ENCODE data around the gene TNPO3. TPM values are rescaled to one million over a fixed set of nuclear protein-coding genes. Genes with fewer than 3 reads are reported as not detected.
"Not testable (repeated sequence)": the region's sequence is repeated elsewhere in the genome, so short reads cannot be mapped to it uniquely, and the experiment has no call there.

TNPO3 gene
- polyA plus RNA-seq, 10 donors = 26.1 to 34.7 (median 29.1) TPM

DNA sequence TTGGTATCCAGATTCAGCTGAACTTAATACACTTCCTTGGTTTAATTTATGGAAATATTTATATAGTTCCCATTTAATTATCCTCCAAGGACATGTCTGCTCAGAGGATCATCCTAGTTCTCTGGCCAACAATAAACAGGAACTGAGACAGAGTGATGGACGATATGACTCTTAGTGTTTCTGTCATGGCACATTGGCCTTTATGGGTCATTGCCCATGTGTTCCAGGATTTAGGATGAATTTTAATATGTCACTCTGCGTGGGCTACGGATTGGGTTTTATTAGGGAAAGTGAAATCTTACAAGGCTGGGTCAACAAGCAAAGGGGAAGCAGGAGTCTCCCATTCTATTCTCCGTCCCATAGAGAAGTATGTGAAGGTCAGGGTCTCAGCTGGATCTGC is 18.8 kb upstream of the TNPO3 start:
- DNase-seq = no peak

DNA sequence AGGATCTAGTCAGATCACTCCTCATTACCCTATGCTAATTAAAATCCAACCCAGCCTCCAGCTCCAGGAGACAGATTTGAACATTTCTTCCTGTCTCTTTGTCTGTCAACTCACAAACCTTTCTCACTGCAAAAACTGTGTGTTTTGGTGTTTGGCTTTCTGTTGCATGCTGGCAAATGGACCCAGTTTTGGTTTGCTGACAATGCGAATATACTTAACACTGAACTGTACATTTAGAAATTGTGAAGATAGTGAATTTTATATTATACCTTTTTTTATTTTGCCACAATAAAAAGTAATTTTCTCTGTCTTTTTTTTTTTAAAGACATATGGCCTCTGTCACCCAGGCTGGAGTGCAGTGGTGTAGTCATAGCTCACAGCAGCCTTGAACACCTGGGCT is 18.3 kb upstream of the TNPO3 start:
- no peak for DNase-seq

DNA sequence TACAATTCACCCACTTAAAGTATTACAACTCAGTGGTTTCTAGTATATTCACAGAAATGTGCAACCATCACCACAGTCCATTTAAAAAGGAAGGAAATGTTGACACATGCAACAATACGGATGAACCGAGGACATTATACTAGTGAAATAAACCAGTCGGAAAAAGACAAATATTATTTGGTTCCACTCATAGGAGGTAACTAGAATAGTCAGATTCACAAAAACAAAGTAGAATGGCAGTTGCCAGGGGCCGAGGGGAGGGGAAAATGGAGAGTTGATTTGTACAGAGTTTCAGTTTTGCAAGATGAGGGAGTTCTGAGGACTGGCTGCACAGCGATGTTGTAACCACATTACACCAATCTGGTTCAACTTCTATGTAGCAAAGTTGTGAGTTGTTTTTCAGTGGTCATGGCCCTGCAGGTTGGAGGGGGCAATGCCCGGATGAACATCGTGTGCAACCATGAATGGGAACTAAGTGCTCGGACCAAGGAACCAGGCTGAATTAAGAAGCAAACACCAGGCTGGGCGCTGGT is 17.6 kb upstream of the TNPO3 start:
- DNase-seq = no peak

- no peak for DNase-seq
Measured at GRCh38 chr7:129069021-129069420, 14.1 kb upstream of the TNPO3 start.

DNA sequence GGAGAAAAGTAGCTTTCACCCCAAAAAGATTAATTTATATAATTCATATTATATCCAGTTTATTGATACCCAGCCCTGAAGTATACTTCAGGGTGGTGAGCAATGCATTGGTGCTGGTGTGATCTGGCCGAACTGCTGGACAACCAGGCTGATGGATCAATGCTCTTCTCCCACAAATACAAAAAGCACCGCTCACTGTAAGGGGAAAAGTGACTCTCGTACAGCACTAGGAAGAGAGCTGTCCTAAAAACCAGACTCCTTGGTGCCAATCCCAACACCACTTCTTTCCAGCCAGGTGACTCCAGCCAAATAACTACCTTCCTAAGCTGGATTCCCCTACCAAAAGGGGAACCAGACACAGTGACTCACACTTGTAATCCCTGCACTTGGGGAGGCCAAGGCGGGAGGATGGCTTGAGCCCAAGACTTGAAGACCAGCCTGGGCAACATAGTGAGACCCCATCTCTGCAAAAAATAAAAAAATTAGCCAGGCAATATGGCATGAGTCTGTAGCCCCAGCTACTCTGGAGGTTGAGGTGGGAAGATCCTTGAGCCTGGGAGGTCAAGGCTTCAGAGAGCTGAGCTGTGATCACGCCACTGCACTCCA is 13.1 kb upstream of the TNPO3 start:
- no peak for DNase-seq

- not testable (repeated sequence) for DNase-seq
Measured at GRCh38 chr7:129067132-129067561, 12.2 kb upstream of the TNPO3 start.

- peak in 1 of 3 donors; percentile 34 for DNase-seq
Measured at GRCh38 chr7:129066290-129067131, 11.6 kb upstream of the TNPO3 start.

DNA sequence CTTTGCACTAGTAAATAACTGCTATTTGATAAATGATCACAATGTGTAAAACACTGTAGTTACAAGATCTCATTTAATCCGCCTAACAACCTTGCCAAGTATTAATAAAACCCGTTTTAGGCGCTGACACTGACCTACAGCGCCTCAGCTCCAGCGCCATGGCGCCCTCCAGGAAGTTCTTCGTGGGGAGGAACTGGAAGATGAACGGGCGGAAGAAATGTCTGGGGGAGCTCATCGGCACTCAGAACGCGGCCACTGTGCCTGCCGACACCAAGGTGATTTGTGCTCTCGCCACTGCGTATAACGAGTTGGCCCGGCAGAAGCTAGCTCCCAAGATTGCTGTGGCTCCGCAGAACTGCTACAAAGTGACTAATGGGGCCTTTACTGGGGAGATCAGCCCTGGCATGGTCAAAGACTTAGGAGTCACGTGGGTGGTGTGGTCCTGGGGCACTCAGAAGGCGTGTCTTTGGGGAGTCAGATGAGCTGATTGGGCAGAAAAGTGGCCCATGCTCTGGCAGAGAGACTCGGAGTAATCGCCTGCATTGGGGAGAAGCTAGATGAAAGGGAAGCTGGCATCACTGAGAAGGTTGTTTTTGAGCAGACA is 1.1 kb upstream of the TNPO3 start:
- peak in 1 of 3 donors; percentile 8 for DNase-seq

DNA sequence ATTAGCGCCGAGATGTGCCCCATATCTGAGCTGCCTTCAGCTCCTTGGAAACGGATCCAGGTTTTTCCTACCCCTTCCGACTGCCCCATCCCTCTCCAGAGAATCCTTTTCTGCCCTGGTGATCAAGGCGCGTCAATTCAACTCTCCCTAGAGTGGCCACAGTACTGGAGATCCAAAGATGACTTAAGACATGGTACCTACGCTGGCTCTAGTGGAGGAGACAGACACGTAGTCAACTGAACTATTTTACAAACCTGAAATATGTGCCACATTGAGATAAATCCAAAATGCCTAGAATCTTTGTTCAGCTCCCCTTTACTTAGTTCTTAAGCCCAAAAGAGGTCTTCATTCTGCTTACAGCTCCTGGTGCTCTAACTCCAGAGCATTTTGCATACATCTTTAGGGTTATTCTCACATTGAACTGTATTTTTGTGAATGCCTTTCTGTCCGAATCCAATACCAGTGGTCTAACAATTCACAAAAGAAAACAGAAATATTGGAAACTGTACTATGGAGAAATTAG is 444 bp upstream of the TNPO3 start:
- no peak for DNase-seq

DNA sequence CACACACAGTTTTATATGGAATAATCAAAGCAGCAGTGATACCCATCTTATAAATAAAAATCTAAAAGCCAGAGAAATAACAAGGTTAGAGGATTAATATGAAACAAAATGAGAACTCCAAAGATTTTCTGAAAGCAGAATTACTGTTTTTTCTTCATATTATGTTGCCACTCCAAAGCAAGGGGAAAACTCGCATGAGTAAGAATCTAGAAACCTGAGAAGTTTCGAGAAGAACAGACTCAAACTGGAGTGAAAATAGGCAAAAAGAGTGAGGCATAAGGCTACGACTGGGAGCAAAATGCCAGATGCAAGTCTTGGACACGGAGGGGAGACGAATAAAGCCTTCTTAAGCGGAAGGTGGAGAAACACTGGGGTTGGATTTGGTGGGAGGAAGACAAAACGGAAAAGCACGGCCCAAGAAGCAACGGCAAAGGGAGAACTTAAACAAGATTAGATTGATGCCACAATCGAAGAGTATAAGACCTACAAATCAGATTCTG is 923 bp downstream of the TNPO3 start:
- no peak for DNase-seq

DNA sequence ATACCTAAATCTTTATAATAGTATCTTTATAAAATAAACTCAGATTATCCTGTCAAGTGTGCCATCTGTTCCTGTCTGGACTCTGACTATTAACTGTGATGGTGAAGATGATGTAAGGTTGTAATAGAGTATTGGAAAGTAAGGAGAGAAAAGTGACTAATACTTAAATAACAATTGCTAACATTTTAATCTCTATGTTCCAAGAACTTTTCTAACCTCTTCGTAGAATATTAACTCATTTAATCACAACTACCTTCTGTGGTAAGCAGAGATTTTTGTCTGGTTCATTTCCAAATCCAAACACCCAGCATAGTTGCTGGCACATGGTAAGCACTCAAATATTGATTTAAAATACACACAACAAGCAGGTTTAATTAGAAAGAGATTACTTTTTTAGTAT is 2.5 kb downstream of the TNPO3 start:
- no peak for DNase-seq

- DNase-seq = not testable (repeated sequence)
Measured at GRCh38 chr7:129051459-129051858, 3.5 kb downstream of the TNPO3 start.

- DNase-seq = no peak
Measured at GRCh38 chr7:129047761-129048160, 7.2 kb downstream of the TNPO3 start.

GRCh38 chr7:129045682-129046081 is 9.2 kb downstream of the TNPO3 start:
- DNase-seq = no peak

GRCh38 chr7:129043012-129043411 is 11.9 kb downstream of the TNPO3 start:
- DNase-seq = no peak

GRCh38 chr7:129041142-129042085 is 13.5 kb downstream of the TNPO3 start:
- DNase-seq = no peak

DNA sequence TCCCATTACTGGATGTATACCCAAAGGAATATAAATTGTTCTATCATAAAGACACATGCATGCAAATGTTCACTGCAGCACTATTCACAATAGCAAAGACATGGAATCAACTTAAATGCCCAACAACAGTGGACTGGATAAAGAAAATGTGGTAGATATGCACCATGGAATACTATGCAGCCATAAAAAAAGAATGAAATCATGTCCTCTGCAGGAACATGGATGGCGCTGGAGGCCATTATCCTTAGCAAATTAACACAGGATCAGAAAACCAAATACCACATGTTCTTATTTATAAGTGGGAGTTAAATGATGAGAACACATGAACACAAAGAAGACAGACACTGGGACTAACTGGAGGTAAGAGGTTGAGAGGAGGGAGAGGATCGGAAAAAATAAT is 16.4 kb downstream of the TNPO3 start:
- not testable (repeated sequence) for DNase-seq

DNA sequence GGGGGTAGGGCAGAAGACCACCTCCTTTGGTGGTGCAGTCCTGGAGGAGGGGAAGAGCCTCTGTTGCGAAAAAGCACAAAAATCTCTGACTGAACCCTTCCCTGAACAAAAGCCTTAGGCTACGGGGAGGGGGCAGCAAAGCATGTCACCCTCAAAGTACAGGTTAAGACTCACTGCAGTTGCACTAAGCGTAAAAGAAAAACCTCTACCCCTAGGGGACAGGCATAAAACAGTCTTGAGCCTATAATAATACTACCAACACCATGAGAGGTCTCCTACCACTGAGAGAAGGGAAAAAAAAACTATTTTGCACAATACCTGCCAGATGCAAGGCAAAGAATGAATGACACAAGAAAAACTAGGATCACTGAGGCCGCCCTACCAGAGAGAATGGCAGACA is 17.3 kb downstream of the TNPO3 start:
- no peak for DNase-seq

DNA sequence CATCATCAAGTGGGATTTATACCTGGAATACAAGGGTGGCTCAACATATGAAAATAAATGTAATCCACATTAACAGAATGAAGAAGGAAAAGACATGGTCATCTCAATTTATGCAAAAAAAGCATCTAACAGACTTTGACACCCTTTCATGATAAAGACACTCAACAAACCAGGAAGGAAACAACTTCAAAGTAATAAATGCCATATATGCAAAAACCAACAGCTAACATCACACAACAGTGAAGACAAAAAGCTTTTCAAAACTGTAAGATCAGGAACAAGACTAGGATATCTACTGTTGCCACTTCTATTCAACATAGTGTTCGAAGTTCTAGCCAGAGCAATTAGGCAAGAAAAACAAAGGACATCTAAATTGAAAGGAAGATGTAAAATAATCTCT is 22.9 kb downstream of the TNPO3 start:
- no peak for DNase-seq

DNA sequence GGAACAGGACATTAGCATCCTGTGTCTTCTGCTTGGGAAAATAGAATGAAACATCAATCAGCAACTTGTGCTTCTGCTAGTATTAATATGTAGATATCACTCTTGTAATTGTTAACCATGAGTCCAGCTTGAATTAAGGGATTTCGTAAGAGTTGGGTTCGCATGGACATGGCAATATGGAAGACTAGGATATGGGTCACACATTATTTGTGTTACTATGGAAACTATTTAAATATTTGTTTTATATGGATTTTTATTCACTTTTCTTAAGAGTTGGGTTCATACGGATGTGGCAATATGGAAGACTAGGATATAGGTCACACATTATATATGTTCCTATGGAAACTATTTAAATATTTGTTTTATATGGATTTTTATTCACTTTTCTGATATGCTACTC is 24.5 kb downstream of the TNPO3 start:
- no peak for DNase-seq

DNA sequence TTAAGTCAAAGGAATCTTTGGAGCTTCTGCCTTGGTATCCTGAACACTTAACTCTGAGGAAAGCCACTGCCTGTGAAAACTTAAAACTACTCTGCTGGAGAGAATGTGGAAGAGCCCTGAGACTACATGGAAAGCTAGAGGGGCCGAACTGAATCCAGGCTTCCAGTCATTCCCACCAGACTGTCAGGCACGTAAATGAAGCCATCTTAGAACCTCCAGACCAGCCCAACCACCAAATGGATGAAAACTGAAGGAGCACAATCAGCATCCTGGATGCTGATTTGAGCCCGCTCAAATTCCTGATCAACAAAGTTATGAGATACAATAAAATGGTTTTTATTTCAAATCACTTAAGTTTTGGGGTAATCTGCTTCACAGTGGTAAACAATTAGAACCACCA is 30.8 kb downstream of the TNPO3 start:
- DNase-seq = no peak

All from muscle of back (tissue), 11 donors.